ENCODE data around the gene ZNF92. TPM values are rescaled to one million over a fixed set of nuclear protein-coding genes. Genes with fewer than 3 reads are reported as not detected.
"Not testable (repeated sequence)": the region's sequence is repeated elsewhere in the genome, so short reads cannot be mapped to it uniquely, and the experiment has no call there.

ZNF92 gene
- total RNA-seq, 4 donors from 2014 or later, result 12.2 to 16.4 (median 14.6) TPM

DNA sequence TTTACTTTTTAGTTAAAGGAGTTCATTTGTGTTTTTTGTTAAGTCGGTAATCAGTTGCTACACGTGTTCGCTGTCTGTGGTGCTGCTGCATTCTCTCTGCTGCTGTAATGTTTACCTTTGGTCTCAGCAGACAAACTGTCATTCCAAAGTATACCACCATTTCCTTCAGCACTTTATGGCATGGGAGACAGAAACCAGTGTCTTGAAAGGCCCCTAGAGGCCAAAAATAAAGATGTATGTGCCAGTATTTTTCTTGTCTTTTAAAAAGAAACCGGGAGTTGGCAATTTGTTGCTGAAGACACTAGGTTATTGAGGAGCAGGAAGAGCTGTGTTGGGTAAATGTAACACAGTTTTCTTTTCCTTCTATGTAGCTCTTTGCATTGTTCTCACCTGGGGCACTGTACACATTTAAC lies 24.1 kb downstream of the ZNF92 start:
- H3K4me1 ChIP-seq, result no peaks in the 10 kb centered on the region
- no peak for DNase-seq
- H3K36me3 ChIP-seq, result peaks cover 8 to 14% of the 10 kb centered on the region in 2 donors
- WGBS, 2 donors, result 63 to 65% methylated on average over 4 of the region's 4 CpGs
- H3K27me3 ChIP-seq, result no peaks in the 10 kb centered on the region
- no peak for TF ChIP-seq POLR2A (IDR thresholded peaks at IDR 0.05)
- TF ChIP-seq, protein P1, sequence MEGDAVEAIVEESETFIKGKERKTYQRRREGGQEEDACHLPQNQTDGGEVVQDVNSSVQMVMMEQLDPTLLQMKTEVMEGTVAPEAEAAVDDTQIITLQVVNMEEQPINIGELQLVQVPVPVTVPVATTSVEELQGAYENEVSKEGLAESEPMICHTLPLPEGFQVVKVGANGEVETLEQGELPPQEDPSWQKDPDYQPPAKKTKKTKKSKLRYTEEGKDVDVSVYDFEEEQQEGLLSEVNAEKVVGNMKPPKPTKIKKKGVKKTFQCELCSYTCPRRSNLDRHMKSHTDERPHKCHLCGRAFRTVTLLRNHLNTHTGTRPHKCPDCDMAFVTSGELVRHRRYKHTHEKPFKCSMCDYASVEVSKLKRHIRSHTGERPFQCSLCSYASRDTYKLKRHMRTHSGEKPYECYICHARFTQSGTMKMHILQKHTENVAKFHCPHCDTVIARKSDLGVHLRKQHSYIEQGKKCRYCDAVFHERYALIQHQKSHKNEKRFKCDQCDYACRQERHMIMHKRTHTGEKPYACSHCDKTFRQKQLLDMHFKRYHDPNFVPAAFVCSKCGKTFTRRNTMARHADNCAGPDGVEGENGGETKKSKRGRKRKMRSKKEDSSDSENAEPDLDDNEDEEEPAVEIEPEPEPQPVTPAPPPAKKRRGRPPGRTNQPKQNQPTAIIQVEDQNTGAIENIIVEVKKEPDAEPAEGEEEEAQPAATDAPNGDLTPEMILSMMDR (IDR thresholded peaks at IDR 0.05), result no peak
- no peak overlapping the region for H3K27ac ChIP-seq
- intact Hi-C loops (cut with DNase I), result no loop called here
- no peak overlapping the region for H3K4me3 ChIP-seq (replicated peaks in 1 of 3)
- no peaks in the 10 kb centered on the region for H3K9me3 ChIP-seq

DNA sequence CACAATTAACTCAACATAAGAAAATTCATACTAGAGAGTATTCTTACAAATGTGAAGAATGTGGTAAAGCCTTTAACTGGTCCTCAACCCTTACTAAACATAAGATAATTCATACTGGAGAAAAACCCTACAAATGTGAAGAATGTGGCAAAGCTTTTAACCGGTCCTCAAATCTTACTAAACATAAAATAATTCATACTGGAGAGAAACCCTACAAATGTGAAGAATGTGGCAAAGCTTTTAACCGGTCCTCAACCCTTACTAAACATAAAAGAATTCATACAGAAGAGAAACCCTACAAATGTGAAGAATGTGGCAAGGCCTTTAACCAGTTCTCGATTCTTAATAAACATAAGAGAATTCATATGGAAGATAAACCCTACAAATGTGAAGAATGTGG lies 25.0 kb downstream of the ZNF92 start:
- WGBS, 2 donors, result 85 to 92% methylated on average over 3 of the region's 3 CpGs
- H3K9me3 ChIP-seq; H3K4me1 ChIP-seq; H3K27ac ChIP-seq; DNase-seq; H3K4me3 ChIP-seq (replicated peaks in 1 of 3); intact Hi-C loops (cut with DNase I); H3K27me3 ChIP-seq: not testable (repeated sequence)
- peaks cover 8 to 14% of the 10 kb centered on the region in 2 donors for H3K36me3 ChIP-seq

DNA sequence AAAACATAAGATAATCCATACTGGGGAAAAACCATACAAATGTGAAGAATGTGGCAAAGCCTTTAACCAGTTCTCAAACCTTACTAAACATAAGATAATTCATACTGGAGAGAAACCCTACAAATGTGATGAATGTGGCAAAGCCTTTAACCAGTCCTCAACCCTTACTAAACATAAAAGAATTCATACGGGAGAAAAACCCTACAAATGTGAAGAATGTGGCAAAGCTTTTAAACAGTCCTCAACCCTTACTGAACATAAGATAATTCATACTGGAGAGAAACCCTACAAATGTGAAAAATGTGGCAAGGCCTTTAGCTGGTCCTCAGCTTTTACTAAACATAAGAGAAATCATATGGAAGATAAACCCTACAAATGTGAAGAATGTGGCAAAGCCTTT lies 25.4 kb downstream of the ZNF92 start:
- H3K27me3 ChIP-seq; H3K4me1 ChIP-seq; H3K27ac ChIP-seq; intact Hi-C loops (cut with DNase I); H3K9me3 ChIP-seq; H3K4me3 ChIP-seq (replicated peaks in 1 of 3); DNase-seq: not testable (repeated sequence)
- WGBS, 2 donors, result 93 to 94% methylated on average over 1 of the region's 1 CpG
- H3K36me3 ChIP-seq, result peaks cover 8 to 14% of the 10 kb centered on the region in 2 donors

DNA sequence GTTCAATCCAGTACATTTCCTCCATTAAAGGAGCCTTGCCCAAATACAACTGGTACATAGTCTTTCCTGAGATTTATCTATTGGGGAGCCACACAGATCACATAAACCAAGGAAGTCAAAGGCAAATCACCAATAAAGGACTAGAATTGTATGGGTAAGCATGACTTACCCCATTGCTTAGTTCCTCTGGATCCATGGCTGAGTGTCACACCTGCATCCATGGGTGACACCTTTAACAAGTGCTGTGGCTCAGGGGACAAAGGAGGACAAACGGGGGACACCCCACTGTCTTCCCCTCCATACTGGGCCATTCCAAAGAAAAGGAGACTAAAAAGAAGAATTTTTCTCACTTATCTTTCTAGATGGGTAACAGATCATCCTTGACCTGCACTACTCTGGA lies 30.4 kb downstream of the ZNF92 start:
- no peaks in the 10 kb centered on the region for H3K27me3 ChIP-seq
- no peaks in the 10 kb centered on the region for H3K9me3 ChIP-seq
- intact Hi-C loops (cut with DNase I), result no loop called here

DNA sequence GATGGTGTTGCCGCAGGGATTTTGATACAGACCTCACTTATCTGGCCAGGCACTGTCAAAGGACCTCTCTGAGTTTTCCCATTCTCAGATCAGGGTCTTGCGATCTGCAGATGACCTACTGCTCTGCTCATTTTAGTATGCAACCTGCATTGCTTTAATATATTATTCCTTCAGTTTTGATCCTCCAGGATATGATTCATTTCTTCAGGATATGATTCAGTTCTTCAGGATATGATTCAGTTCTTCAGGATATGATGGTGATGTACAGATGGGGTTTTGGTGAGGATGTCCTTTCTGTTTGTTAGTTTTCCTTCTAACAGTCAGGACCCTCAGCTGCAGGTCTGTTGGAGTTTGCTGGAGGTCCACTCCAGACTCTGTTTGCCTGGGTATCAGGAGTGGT lies 33.1 kb downstream of the ZNF92 start:
- H3K9me3 ChIP-seq; H3K27ac ChIP-seq; H3K4me3 ChIP-seq (replicated peaks in 1 of 3); intact Hi-C loops (cut with DNase I); H3K36me3 ChIP-seq; H3K27me3 ChIP-seq; H3K4me1 ChIP-seq; DNase-seq: not testable (repeated sequence)
- WGBS, 2 donors, result 90 to 93% methylated on average over 2 of the region's 2 CpGs

More for the DNA sequence above, 30.4 kb downstream of the ZNF92 start:
- no peak for TF ChIP-seq POLR2A (IDR thresholded peaks at IDR 0.05)
- TF ChIP-seq, protein P1 (IDR thresholded peaks at IDR 0.05), result no peak
- no peak overlapping the region for H3K4me3 ChIP-seq (replicated peaks in 1 of 3)
- H3K27ac ChIP-seq, result no peak overlapping the region
- WGBS, 2 donors, result 80% methylated on average over 1 of the region's 1 CpG
- peaks cover under 1 to 7% of the 10 kb centered on the region in 2 donors for H3K36me3 ChIP-seq
- DNase-seq, result no peak
- H3K4me1 ChIP-seq, result no peaks in the 10 kb centered on the region

DNA sequence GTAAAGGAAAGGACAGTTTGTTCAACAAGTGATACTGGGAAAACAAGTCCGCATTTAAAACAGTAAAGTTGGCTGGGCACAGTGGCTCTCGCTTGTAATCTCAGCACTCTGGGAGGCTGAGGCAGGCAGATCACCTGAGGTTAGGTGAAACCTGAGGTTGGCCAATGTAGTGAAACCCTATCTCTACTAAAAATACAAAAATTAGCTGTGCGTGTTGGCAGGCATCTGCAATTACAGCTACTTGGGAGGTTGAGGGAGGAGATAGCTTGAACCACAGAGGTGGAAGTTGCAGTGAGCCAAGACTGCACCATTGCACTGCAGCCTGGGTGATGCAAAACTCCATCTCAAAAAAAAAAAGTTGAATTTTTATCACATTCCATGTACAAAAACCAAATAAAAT lies 35.7 kb downstream of the ZNF92 start:
- no peak overlapping the region for H3K27ac ChIP-seq
- H3K9me3 ChIP-seq, result no peaks in the 10 kb centered on the region
- H3K4me3 ChIP-seq (replicated peaks in 1 of 3), result no peak overlapping the region
- no peaks in the 10 kb centered on the region for H3K36me3 ChIP-seq
- TF ChIP-seq, protein P1 (IDR thresholded peaks at IDR 0.05), result no peak
- no peak for TF ChIP-seq POLR2A (IDR thresholded peaks at IDR 0.05)
- H3K27me3 ChIP-seq, result no peaks in the 10 kb centered on the region
- no peak for DNase-seq
- 85 to 88% methylated on average over 3 of the region's 3 CpGs for WGBS, 2 donors
- H3K4me1 ChIP-seq, result no peaks in the 10 kb centered on the region
- intact Hi-C loops (cut with DNase I), result no loop called here

DNA sequence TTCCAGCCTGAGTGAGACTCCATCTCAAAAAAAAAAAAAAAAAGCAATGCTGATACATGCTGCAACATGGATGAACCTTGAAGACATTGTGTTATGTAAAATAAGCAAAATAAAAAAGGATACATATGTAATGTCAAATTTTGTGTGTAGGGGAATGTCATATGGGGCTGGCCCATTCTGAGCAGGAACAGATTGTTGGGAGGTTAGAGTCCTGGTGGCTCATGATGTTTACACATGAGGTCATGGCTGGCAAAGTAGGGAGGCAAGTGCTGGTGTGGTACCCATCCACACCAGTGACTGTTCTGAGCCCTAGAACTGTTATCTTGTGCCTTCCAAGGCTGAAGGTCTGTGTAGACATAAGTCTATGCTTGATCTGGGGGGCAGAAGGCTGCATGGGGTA lies 37.6 kb downstream of the ZNF92 start:
- Histone ChIP-seq H3K27ac (no peak overlapping the region), H3K4me3 (replicated peaks in 1 of 3) (no peak overlapping the region), H3K36me3 (no peaks in the 10 kb centered on the region), H3K4me1 (no peaks in the 10 kb centered on the region), H3K27me3 (no peaks in the 10 kb centered on the region), H3K9me3 (no peaks in the 10 kb centered on the region)
- no peak for DNase-seq
- TF ChIP-seq, protein P1 (IDR thresholded peaks at IDR 0.05), result no peak
- no peak for TF ChIP-seq POLR2A (IDR thresholded peaks at IDR 0.05)
- intact Hi-C loops (cut with DNase I), result no loop called here
